Measurements from ENCODE around the gene HSPB9.

HSPB9 gene

GRCh38 chr17:42131232-42131631 lies 8.6 kb downstream of the HSPB9 start:
- POLR2A ChIA-PET: no interaction called here
- TF ChIP-seq CTCF (IDR thresholded peaks at IDR 0.05; ENCODE audit: control extremely low read depth, extremely low read depth, low read depth, missing control alignments): no peak
- CTCF ChIA-PET: interaction anchor here (1.3 to 8.2 kb wide), 6 partner anchors 12 to 113 kb away, joined by 3 to 47 read pairs (median 6); partner anchors contain the start of gene DNAJC7

GRCh38 chr17:42131981-42132432 lies 9.4 kb downstream of the HSPB9 start:
- ChIA-PET CTCF (interaction anchor here (0.8 to 8.2 kb wide), 6 partner anchors 11 to 106 kb away, joined by 3 to 47 read pairs (median 6); no protein-coding TSS in a partner anchor), POLR2A (no interaction called here)
- DNase-seq (ENCODE audit: extremely low spot score): no peak
- no peak for TF ChIP-seq CTCF (IDR thresholded peaks at IDR 0.05; ENCODE audit: control extremely low read depth, extremely low read depth, low read depth, missing control alignments)

More at GRCh38 chr17:42131232-42131631, 8.6 kb downstream of the HSPB9 start:
- DNase-seq (ENCODE audit: extremely low spot score): no peak

- ChIA-PET POLR2A (no interaction called here), CTCF (interaction anchor here (1.2 to 8.2 kb wide), 2 partner anchors 10 to 14 kb away, joined by 3 to 47 read pairs; no protein-coding TSS in a partner anchor)
- no peak for DNase-seq (ENCODE audit: extremely low spot score)
- TF ChIP-seq CTCF (IDR thresholded peaks at IDR 0.05; ENCODE audit: control extremely low read depth, extremely low read depth, low read depth, missing control alignments): no peak
Observed at GRCh38 chr17:42132941-42133340, 10.3 kb downstream of the HSPB9 start.

- ChIA-PET POLR2A (no interaction called here), CTCF (interaction anchor here (1.0 to 8.2 kb wide), 7 partner anchors 9 to 379 kb away, joined by 3 to 47 read pairs (median 4); no protein-coding TSS in a partner anchor)
- no peak for TF ChIP-seq CTCF (IDR thresholded peaks at IDR 0.05; ENCODE audit: control extremely low read depth, extremely low read depth, low read depth, missing control alignments)
- DNase-seq (ENCODE audit: extremely low spot score): peak; percentile 61
Observed at GRCh38 chr17:42133461-42134041, 10.9 kb downstream of the HSPB9 start.

GRCh38 chr17:42135151-42135550 lies 12.5 kb downstream of the HSPB9 start:
- DNase-seq (ENCODE audit: extremely low spot score): no peak
- ChIA-PET CTCF (interaction anchor here (0.9 to 8.2 kb wide), 9 partner anchors 10 to 112 kb away, joined by 3 to 47 read pairs (median 5); partner anchors contain the start of gene KCNH4), POLR2A (interaction anchor here (0.6 kb wide), 1 partner anchor 1183 kb away, joined by 5 read pairs; no protein-coding TSS in a partner anchor)
- no peak for TF ChIP-seq CTCF (IDR thresholded peaks at IDR 0.05; ENCODE audit: control extremely low read depth, extremely low read depth, low read depth, missing control alignments)

GRCh38 chr17:42135664-42136653 lies 13.4 kb downstream of the HSPB9 start:
- CTCF ChIA-PET: interaction anchor here (0.9 to 4.3 kb wide), 13 partner anchors 8 to 113 kb away, joined by 3 to 15 read pairs (median 4); partner anchors contain the start of gene KCNH4
- TF ChIP-seq CTCF (IDR thresholded peaks at IDR 0.05; ENCODE audit: control extremely low read depth, extremely low read depth, low read depth, missing control alignments): no peak
- POLR2A ChIA-PET: interaction anchor here (0.6 to 0.9 kb wide), 3 partner anchors 56 to 1183 kb away, joined by 3 to 11 read pairs (median 5); partner anchors contain the start of gene CNP
- DNase-seq (ENCODE audit: extremely low spot score): no peak

Data from GM10248 (cell line).